ENCODE measurements around the gene TBX10. TPM values are rescaled to one million over a fixed set of nuclear protein-coding genes. Genes with fewer than 3 reads are reported as not detected.

Gene TBX10
- total RNA-seq, 1 donor from 2014 or later, result 0.14 TPM

DNA sequence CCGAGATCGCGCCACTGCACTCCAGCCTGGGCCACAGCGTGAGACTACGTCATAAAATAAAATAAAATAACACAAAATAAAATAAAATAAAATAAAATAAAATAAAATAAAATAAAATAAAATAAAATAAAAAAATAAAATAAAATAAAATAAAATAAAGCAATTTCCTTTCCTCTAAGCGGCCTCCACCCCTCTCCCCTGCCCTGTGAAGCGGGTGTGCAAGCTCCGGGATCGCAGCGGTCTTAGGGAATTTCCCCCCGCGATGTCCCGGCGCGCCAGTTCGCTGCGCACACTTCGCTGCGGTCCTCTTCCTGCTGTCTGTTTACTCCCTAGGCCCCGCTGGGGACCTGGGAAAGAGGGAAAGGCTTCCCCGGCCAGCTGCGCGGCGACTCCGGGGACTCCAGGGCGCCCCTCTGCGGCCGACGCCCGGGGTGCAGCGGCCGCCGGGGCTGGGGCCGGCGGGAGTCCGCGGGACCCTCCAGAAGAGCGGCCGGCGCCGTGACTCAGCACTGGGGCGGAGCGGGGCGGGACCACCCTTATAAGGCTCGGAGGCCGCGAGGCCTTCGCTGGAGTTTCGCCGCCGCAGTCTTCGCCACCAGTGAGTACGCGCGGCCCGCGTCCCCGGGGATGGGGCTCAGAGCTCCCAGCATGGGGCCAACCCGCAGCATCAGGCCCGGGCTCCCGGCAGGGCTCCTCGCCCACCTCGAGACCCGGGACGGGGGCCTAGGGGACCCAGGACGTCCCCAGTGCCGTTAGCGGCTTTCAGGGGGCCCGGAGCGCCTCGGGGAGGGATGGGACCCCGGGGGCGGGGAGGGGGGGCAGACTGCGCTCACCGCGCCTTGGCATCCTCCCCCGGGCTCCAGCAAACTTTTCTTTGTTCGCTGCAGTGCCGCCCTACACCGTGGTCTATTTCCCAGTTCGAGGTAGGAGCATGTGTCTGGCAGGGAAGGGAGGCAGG lies 56.0 kb downstream of the TBX10 start, which contains the start of gene GSTP1:
TSS of gene GSTP1 (plus strand) at position 566 of the 958 bp plus-strand sequence. CDS start at position 598, 32 bp downstream.
- H3K4me1 ChIP-seq, result peaks cover 24% of the 10 kb centered on the region
- H3K36me3 ChIP-seq, result peaks cover 27% of the 10 kb centered on the region
- H3K27ac ChIP-seq (replicated peaks), result peak within 1 kb of the TSS; percentile 99
- no peaks in the 10 kb centered on the region for H3K9me3 ChIP-seq (replicated peaks)
- TF ChIP-seq, protein P1, sequence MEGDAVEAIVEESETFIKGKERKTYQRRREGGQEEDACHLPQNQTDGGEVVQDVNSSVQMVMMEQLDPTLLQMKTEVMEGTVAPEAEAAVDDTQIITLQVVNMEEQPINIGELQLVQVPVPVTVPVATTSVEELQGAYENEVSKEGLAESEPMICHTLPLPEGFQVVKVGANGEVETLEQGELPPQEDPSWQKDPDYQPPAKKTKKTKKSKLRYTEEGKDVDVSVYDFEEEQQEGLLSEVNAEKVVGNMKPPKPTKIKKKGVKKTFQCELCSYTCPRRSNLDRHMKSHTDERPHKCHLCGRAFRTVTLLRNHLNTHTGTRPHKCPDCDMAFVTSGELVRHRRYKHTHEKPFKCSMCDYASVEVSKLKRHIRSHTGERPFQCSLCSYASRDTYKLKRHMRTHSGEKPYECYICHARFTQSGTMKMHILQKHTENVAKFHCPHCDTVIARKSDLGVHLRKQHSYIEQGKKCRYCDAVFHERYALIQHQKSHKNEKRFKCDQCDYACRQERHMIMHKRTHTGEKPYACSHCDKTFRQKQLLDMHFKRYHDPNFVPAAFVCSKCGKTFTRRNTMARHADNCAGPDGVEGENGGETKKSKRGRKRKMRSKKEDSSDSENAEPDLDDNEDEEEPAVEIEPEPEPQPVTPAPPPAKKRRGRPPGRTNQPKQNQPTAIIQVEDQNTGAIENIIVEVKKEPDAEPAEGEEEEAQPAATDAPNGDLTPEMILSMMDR (IDR thresholded peaks at IDR 0.05; ENCODE audit: borderline replicate concordance), result peak; percentile 89
- DNase-seq, result peak; percentile 94
- peak within 1 kb of the TSS; percentile 91 for H3K4me3 ChIP-seq
- intact Hi-C loops (cut with micrococcal nuclease), result no loop called here
- peaks cover under 1% of the 10 kb centered on the region for H3K27me3 ChIP-seq (ENCODE audit: low read depth)

DNA sequence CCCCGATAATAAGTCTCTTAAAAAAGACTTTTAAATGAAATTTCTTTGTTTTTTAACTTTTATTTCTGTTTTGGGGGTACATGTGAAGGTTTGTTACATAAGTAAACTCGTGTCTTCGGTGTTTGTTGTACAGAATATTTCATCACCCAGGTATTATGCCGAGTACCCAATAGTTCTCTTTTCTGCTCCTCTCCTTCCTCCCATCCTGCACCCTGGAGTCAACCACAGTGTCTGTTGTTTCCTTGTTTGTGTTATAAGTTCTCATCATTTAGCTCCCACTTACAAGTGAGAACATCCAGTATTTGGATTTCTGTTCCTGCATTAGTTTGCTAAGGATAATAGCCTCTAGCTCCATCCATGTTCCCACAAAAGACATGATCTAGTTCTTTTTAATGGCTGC lies 57.6 kb downstream of the TBX10 start:
- Histone ChIP-seq H3K4me3 (no peak overlapping the region), H3K4me1 (peaks cover 24% of the 10 kb centered on the region), H3K36me3 (peaks cover 17% of the 10 kb centered on the region), H3K27me3 (ENCODE audit: low read depth) (peaks cover 16% of the 10 kb centered on the region), H3K9me3 (replicated peaks) (no peaks in the 10 kb centered on the region), H3K27ac (replicated peaks) (no peak overlapping the region)
- intact Hi-C loops (cut with micrococcal nuclease), result no loop called here
- TF ChIP-seq, protein P1 (IDR thresholded peaks at IDR 0.05; ENCODE audit: borderline replicate concordance), result no peak
- no peak for DNase-seq

DNA sequence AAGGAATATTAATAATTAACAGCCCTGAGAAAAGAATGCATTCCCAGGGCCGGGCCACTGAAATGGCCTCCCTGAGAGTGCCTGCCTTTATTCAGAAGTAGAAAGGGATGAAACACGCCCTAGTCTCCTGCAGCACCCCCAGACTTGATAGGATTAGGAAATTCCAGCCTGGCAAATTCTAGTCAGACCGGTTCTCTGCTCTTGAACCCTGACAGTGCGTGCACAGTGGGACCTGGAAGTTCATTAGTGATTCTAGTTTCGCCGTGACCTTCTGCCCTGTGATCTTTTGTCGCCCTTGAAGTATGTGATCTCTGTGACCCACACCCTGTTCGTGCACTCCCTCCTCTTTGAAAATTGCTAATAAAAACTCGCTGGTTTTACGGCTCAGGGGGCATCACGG lies 58.1 kb downstream of the TBX10 start:
- no peaks in the 10 kb centered on the region for H3K9me3 ChIP-seq (replicated peaks)
- peaks cover 21% of the 10 kb centered on the region for H3K27me3 ChIP-seq (ENCODE audit: low read depth)
- no peak overlapping the region for H3K27ac ChIP-seq (replicated peaks)
- intact Hi-C loops (cut with micrococcal nuclease), result no loop called here
- H3K4me3 ChIP-seq, result no peak overlapping the region
- peaks cover 14% of the 10 kb centered on the region for H3K36me3 ChIP-seq
- H3K4me1 ChIP-seq, result peaks cover 24% of the 10 kb centered on the region
- TF ChIP-seq, protein P1 (IDR thresholded peaks at IDR 0.05; ENCODE audit: borderline replicate concordance), result no peak
- DNase-seq, result no peak

Other genes starting within 250 kb of the TBX10 start
- gene RAD9A, start 247.8 kb downstream of the TBX10 start, total RNA-seq, result 7.0 TPM
- gene PPP1CA, start 237.9 kb downstream of the TBX10 start, total RNA-seq, result 86.0 TPM
- gene TBC1D10C, start 235.7 kb downstream of the TBX10 start, total RNA-seq, result 1.0 TPM
- gene CARNS1, start 224.1 kb downstream of the TBX10 start, total RNA-seq, result 14.5 TPM
- 21.3 TPM for gene RPS6KB2, start 211.3 kb downstream of the TBX10 start, total RNA-seq
- 0.60 TPM for gene PTPRCAP, start 202.1 kb downstream of the TBX10 start, total RNA-seq
- 25.5 TPM for gene CORO1B, start 196.3 kb downstream of the TBX10 start, total RNA-seq
- gene GPR152, start 187.0 kb downstream of the TBX10 start, total RNA-seq, result not detected
- gene CABP4, start 184.4 kb downstream of the TBX10 start, total RNA-seq, result 1.4 TPM
- 87.5 TPM for gene TMEM134, start 170.5 kb downstream of the TBX10 start, total RNA-seq
- 55.3 TPM for gene AIP, start 156.7 kb downstream of the TBX10 start, total RNA-seq
- 36.6 TPM for gene PITPNM1, start 134.4 kb downstream of the TBX10 start, total RNA-seq
- gene CDK2AP2, start 131.6 kb downstream of the TBX10 start, total RNA-seq, result 66.1 TPM
- not detected for gene CABP2, start 116.3 kb downstream of the TBX10 start, total RNA-seq
- 313 TPM for gene GSTP1, start 56.0 kb downstream of the TBX10 start, total RNA-seq
- 640 TPM for gene NDUFV1, start 32.8 kb downstream of the TBX10 start, total RNA-seq
- 102 TPM for gene NUDT8, start 9.8 kb downstream of the TBX10 start, total RNA-seq
- gene ACY3, start 11.0 kb upstream of the TBX10 start, total RNA-seq, result not detected
- not detected for gene ALDH3B2, start 34.9 kb upstream of the TBX10 start, total RNA-seq

All from left ventricle myocardium inferior (tissue), 1 donor.